Osteocyte (in vitro differentiated cells): ENCODE results near the gene CEACAM21. TPM values are rescaled to one million over a fixed set of nuclear protein-coding genes. Genes with fewer than 3 reads are reported as not detected.

Experiments used
- DNase-seq: peaks from one replicate; pipeline ENCODE4 v3.0.0; 2021; ENCODE audit warnings: mixed read lengths; ENCODE audit not compliant: unreplicated experiment; ENCODE audit errors: extremely low spot score
- H3K27ac Mint-ChIP-seq: one replicate; pipeline ENCODE4 v1.8.0; 2021; ENCODE audit warnings: mild to moderate bottlenecking, mixed read lengths; ENCODE audit not compliant: unreplicated experiment
- H3K27me3 Mint-ChIP-seq: one replicate; pipeline ENCODE4 v1.8.0; 2021; ENCODE audit warnings: mixed read lengths; ENCODE audit not compliant: unreplicated experiment
- H3K36me3 Mint-ChIP-seq: one replicate; pipeline ENCODE4 v1.8.0; 2021; ENCODE audit warnings: mixed read lengths; ENCODE audit not compliant: unreplicated experiment
- H3K4me1 Mint-ChIP-seq: one replicate; pipeline ENCODE4 v1.8.0; 2021; ENCODE audit warnings: mixed read lengths; ENCODE audit not compliant: unreplicated experiment
- H3K4me3 Mint-ChIP-seq: one replicate; pipeline ENCODE4 v1.8.0; 2021; ENCODE audit warnings: mild to moderate bottlenecking, moderate library complexity, mixed read lengths; ENCODE audit not compliant: unreplicated experiment
- H3K9me3 Mint-ChIP-seq: one replicate; pipeline ENCODE4 v1.8.0; 2021; ENCODE audit warnings: mixed read lengths; ENCODE audit not compliant: unreplicated experiment
- CTCF ChIP-seq: fragments of 200-600 bp; sonication (generic); IDR thresholded peaks from 2 replicates; pipeline ENCODE4 v1.5.0; 2021; ENCODE audit warnings: antibody characterized with exemption, mild to moderate bottlenecking, moderate library complexity
- total RNA-seq: library from RNA; stranded (reverse); gene quantifications from 2 replicates; pipeline ENCODE4 v1.2.1, GENCODE V29; 2021

CEACAM21 gene
- total RNA-seq, 1 donor from 2014 or later: not detected

GRCh38 chr19:41627966-41628675 is 52.2 kb downstream of the CEACAM21 start:
- DNase-seq: no peak
- no peak for TF ChIP-seq CTCF
- Mint-ChIP-seq H3K9me3 (peaks cover 7% of the 10 kb centered on the region), H3K27ac (no peak overlapping the region), H3K4me3 (no peak overlapping the region), H3K36me3 (no peaks in the 10 kb centered on the region), H3K4me1 (no peaks in the 10 kb centered on the region), H3K27me3 (no peaks in the 10 kb centered on the region)

Other genes with a start within 250 kb of the CEACAM21 start
- gene TGFB1, start 222.2 kb upstream of the CEACAM21 start, total RNA-seq: 244 and 255 TPM in 2 replicates
- 4.6 and 5.5 TPM in 2 replicates for gene B9D2, start 212.0 kb upstream of the CEACAM21 start, total RNA-seq
- gene TMEM91, start 199.6 kb upstream of the CEACAM21 start, total RNA-seq: 8.5 and 9.2 TPM in 2 replicates
- gene EXOSC5, start 178.8 kb upstream of the CEACAM21 start, total RNA-seq: 10.6 and 11.6 TPM in 2 replicates
- 12.5 and 19.8 TPM in 2 replicates for gene BCKDHA, start 178.3 kb upstream of the CEACAM21 start, total RNA-seq
- 0.35 and 1.5 TPM in 2 replicates for gene B3GNT8, start 148.8 kb upstream of the CEACAM21 start, total RNA-seq
- gene DMAC2, start 136.3 kb upstream of the CEACAM21 start, total RNA-seq: 33.3 and 33.8 TPM in 2 replicates
- gene ERICH4, start 133.0 kb upstream of the CEACAM21 start, total RNA-seq: not detected in 2 replicates
- gene CEACAM4, start 50.9 kb downstream of the CEACAM21 start, total RNA-seq: not detected in 2 replicates
- gene CEACAM7, start 112.1 kb downstream of the CEACAM21 start, total RNA-seq: not detected in 2 replicates
- gene CEACAM5, start 132.5 kb downstream of the CEACAM21 start, total RNA-seq: not detected in 2 replicates
- gene CEACAM6, start 179.4 kb downstream of the CEACAM21 start, total RNA-seq: not detected in 2 replicates
- not detected in 2 replicates for gene CEACAM3, start 220.4 kb downstream of the CEACAM21 start, total RNA-seq